Thyroid gland (tissue), 4 donors: ENCODE data around the gene SLC31A1. TPM values are rescaled to one million over a fixed set of nuclear protein-coding genes. Genes with fewer than 3 reads are reported as not detected.
"Not testable (repeated sequence)": the region's sequence is repeated elsewhere in the genome, so short reads cannot be mapped to it uniquely, and the experiment has no call there.

Experiments
- DNase-seq, 2 donors: peaks; one replicate each; pipeline ENCODE4 v3.0.0-alpha.2; 2019
- H3K27ac ChIP-seq, 3 donors: fragments of 200-600 bp; sonication (generic); 1 replicate in 2 of 3; 2 replicates in 1 of 3; pipeline ENCODE4 v1.5.1; 2016 to 2019; ENCODE audit warnings: mild to moderate bottlenecking in 1 of 3, moderate library complexity in 1 of 3
- H3K27me3 ChIP-seq: fragments of 200-600 bp; sonication (generic); one replicate; pipeline ENCODE4 v1.5.1; 2019
- H3K36me3 ChIP-seq, 2 donors: fragments of 200-600 bp; sonication (generic); one replicate each; pipeline ENCODE4 v1.5.1; 2016 to 2019
- H3K4me1 ChIP-seq, 2 donors: fragments of 200-600 bp; sonication (generic); one replicate each; pipeline ENCODE4 v1.5.1; 2017 to 2019
- H3K4me3 ChIP-seq, 3 donors: fragments of 200-600 bp; sonication (generic); replicated peaks in 1 of 3; 1 replicate in 2 of 3; 2 replicates in 1 of 3; pipeline ENCODE4 v1.5.1; 2016; ENCODE audit warnings: mild to moderate bottlenecking in 1 of 3
- H3K9me3 ChIP-seq: fragments of 200-600 bp; sonication (generic); one replicate; pipeline ENCODE4 v1.5.1; 2017
- POLR2A ChIP-seq, 2 donors: fragments of 450-650 bp; IDR thresholded peaks; one replicate each; pipeline ENCODE4 v1.6.1; 2017; ENCODE audit warnings: antibody characterized with exemption in 2 of 2, mild to moderate bottlenecking in 2 of 2, moderate library complexity in 1 of 2
- WGBS, 2 donors: methylation state at CpG; one replicate each; pipeline ENCODE4 v1.1.5; 2017; 5-methylcytosine and 5-hydroxymethylcytosine counted together
- intact Hi-C: fragments of 100-400 bp; cut with DNase I; formaldehyde crosslinking; loops from one replicate; pipeline ENCODE4 v1.15.1; 2023
- total RNA-seq, 4 donors: library from RNA; depleted of rRNA; stranded (reverse); fragments of >200 nt; gene quantifications; one replicate each; pipeline ENCODE4 v1.2.3, GENCODE V29; 2016
- TF ChIP-seq, protein P1 (sequence below), 6 experiments: fragments of 200-600 bp in 3 of 6; fragments of 450-650 bp in 3 of 6; sonication (generic) in 3 of 6; IDR thresholded peaks; one replicate each; pipeline ENCODE4 v1.5.1; 2016 to 2019; ENCODE audit warnings: antibody characterized with exemption in 6 of 6, mild to moderate bottlenecking in 2 of 6, inconsistent platforms in 1 of 6, moderate library complexity in 1 of 6

Gene SLC31A1
- total RNA-seq, 4 donors from 2014 or later = 12.0 to 21.6 (median 19.5) TPM

DNA sequence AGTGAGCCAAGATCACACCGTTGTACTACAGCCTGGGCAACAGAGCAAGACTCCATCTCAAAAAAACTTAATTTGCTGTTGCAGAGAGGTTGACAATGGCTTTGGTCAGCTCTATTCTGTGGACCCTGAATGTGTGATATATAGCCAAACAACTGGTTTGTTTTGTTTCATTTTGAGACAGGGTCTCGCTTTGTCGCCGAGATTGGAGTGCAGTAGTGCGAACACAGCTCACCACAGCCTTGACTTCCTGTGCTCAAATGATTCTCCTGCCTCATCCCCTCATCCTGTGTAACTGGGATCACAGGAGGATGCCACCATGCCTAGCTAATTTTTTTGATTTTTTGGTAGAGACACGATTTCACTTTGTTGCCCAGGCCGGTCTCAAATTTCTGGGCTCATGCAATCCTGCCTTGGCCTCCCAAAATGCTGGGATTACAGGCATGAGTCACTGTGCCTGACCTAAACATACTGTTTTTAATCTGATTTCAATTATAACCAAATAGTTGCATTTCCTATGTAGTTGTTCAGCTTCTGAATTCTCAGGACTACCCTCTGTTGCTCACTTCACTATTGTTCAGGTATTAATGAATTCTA is 72.0 kb downstream of the SLC31A1 start:
- 90% methylated on average over 7 of the region's 7 CpGs for WGBS, 2 donors
- Histone ChIP-seq H3K27ac (no peak overlapping the region), H3K4me1 (no peaks in the 10 kb centered on the region), H3K4me3 (no peak overlapping the region), H3K27me3 (no peaks in the 10 kb centered on the region), H3K9me3 (no peaks in the 10 kb centered on the region), H3K36me3 (peaks cover 48 to 54% of the 10 kb centered on the region in 2 donors)
- TF ChIP-seq, protein P1, sequence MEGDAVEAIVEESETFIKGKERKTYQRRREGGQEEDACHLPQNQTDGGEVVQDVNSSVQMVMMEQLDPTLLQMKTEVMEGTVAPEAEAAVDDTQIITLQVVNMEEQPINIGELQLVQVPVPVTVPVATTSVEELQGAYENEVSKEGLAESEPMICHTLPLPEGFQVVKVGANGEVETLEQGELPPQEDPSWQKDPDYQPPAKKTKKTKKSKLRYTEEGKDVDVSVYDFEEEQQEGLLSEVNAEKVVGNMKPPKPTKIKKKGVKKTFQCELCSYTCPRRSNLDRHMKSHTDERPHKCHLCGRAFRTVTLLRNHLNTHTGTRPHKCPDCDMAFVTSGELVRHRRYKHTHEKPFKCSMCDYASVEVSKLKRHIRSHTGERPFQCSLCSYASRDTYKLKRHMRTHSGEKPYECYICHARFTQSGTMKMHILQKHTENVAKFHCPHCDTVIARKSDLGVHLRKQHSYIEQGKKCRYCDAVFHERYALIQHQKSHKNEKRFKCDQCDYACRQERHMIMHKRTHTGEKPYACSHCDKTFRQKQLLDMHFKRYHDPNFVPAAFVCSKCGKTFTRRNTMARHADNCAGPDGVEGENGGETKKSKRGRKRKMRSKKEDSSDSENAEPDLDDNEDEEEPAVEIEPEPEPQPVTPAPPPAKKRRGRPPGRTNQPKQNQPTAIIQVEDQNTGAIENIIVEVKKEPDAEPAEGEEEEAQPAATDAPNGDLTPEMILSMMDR (IDR thresholded peaks at IDR 0.05) = no peak
- no peak for TF ChIP-seq POLR2A (IDR thresholded peaks at IDR 0.05)
- intact Hi-C loops = no loop called here
- DNase-seq = no peak

GRCh38 chr9:113296247-113296646 is 74.9 kb downstream of the SLC31A1 start:
- DNase-seq, intact Hi-C loops: not testable (repeated sequence)
- 86 to 90% methylated on average over 8 of the region's 8 CpGs for WGBS, 2 donors

DNA sequence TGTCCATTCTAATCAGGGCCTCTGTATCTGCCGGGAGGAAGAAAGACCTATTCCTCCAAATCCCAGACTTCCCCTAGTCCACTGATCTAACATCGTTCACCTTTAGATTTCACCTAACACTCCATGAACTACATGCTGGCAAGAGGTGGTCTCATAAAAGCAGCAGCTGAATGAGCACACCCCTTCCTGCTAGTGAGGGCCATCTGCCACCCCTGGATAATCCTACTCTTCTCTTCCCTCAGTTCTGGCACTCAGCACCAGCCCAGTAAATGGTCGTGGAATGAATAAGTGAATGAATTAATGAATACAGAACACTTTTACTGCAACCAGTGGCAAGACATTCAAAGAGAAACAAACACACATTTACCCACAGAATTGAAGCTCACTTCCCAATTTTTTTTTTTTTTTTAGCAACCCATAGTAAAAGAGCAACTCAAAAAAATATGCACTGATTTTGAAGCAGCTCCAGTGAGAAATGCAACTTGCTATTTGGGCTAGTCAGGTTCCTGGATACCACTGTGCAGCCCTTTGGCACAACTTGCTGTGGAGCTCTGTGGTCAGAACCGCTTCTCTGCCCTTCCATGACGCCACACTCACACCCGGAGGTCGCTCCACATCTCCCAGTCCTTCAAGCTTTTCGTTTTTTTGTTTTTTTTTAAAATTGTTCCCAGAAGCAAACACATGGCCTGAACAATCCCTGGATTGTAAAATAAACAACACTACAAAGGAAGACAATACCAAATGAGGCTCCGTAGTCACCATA is 75.6 kb downstream of the SLC31A1 start:
- Histone ChIP-seq H3K27ac (no peak overlapping the region), H3K4me1 (no peaks in the 10 kb centered on the region), H3K9me3 (no peaks in the 10 kb centered on the region), H3K36me3 (peaks cover 12 to 18% of the 10 kb centered on the region in 2 donors), H3K4me3 (no peak overlapping the region), H3K27me3 (no peaks in the 10 kb centered on the region)
- no peak for DNase-seq
- TF ChIP-seq POLR2A (IDR thresholded peaks at IDR 0.05) = no peak
- TF ChIP-seq, protein P1 (IDR thresholded peaks at IDR 0.05) = no peak
- intact Hi-C loops = no loop called here
- 68 to 69% methylated on average over 9 of the region's 9 CpGs for WGBS, 2 donors

More at GRCh38 chr9:113296247-113296646, 74.9 kb downstream of the SLC31A1 start:
- not testable (repeated sequence) for H3K27me3 ChIP-seq, H3K27ac ChIP-seq, H3K9me3 ChIP-seq, H3K4me3 ChIP-seq, H3K4me1 ChIP-seq
- peaks cover 19 to 26% of the 10 kb centered on the region in 2 donors for H3K36me3 ChIP-seq

DNA sequence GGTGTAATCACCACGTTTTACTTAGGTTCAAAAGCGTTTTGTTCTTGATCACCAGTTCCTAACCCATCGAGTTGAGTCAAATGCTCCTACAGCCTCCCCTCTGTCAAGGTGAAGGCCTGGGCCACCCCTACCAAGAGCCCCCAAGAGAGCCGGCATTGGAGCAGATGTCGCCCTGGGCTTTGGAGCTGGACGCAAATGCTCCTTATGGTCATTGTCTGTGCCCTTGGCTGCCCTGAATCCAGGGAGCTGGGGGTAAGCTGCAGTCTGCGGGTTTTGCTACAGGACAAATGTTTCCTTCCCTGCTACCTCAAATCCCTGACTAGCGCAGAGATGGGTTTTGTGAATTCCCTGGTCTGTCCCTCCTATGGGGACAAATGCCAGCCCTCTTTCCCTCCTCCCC is 77.0 kb downstream of the SLC31A1 start:
- Histone ChIP-seq H3K36me3 (peaks cover 2 to 6% of the 10 kb centered on the region in 2 donors), H3K27ac (no peak overlapping the region), H3K27me3 (no peaks in the 10 kb centered on the region), H3K4me3 (no peak overlapping the region), H3K4me1 (no peaks in the 10 kb centered on the region), H3K9me3 (no peaks in the 10 kb centered on the region)
- no peak for DNase-seq
- TF ChIP-seq POLR2A (IDR thresholded peaks at IDR 0.05) = no peak
- TF ChIP-seq, protein P1 (IDR thresholded peaks at IDR 0.05) = no peak
- intact Hi-C loops = no loop called here
- WGBS, 2 donors = 94 to 95% methylated on average over 4 to 8 of the region's 8 CpGs

- no peak for TF ChIP-seq POLR2A (IDR thresholded peaks at IDR 0.05)
- TF ChIP-seq, protein P1 (IDR thresholded peaks at IDR 0.05) = no peak
- no peak for DNase-seq
- WGBS, 2 donors = 86 to 88% methylated on average over 12 to 13 of the region's 15 CpGs
- Histone ChIP-seq H3K4me1 (no peaks in the 10 kb centered on the region), H3K36me3 (no peaks in the 10 kb centered on the region), H3K4me3 (no peak overlapping the region), H3K27ac (no peak overlapping the region), H3K9me3 (no peaks in the 10 kb centered on the region), H3K27me3 (no peaks in the 10 kb centered on the region)
- intact Hi-C loops = no loop called here
These were observed 77.8 kb downstream of the SLC31A1 start for GRCh38 chr9:113298924-113299770.
